Measurements from ENCODE around the gene GPR34.

- peak in 2 of 4 experiments; percentile 19 to 23 for TF ChIP-seq CTCF (IDR thresholded peaks at IDR 0.05)
- no peak for TF ChIP-seq POLR2A (IDR thresholded peaks at IDR 0.05)
- no peak for TF ChIP-seq POLR2AphosphoS5 (IDR thresholded peaks at IDR 0.05)
These were observed 45.8 kb downstream of the GPR34 start for GRCh38 chrX:41734530-41734929.

Data from prostate gland (tissue), 2 donors.